ENCODE data around the gene HECTD2.

GRCh38 chr10:91541481-91541880 lies 131.3 kb downstream of the HECTD2 start:
- TF ChIP-seq CTCF (conservative IDR thresholded peaks at IDR 0.05; ENCODE audit: low read depth, low read length) (no peak), EZH2 (IDR thresholded peaks at IDR 0.05; ENCODE audit: borderline replicate concordance, low read depth, low read length, poor library complexity, severe bottlenecking) (no peak)

Data from A673 (cell line).